CD14-positive monocyte (primary cell): ENCODE data around the gene ZEB2. TPM values are rescaled to one million over a fixed set of nuclear protein-coding genes. Genes with fewer than 3 reads are reported as not detected.
A peak's percentile ranks its signal among the peaks of the same experiment; 100 is the strongest.

Source experiments
- DNase-seq, 3 donors: peaks; one replicate each; pipeline ENCODE4 v3.0.0-alpha.2; 2011 to 2022
- H2AFZ ChIP-seq: 2 replicates; pipeline ENCODE4 v1.6.0; 2012; ENCODE audit warnings: mild to moderate bottlenecking, low read depth, low read length, inconsistent platforms; ENCODE audit not compliant: insufficient read depth, poor library complexity, severe bottlenecking
- H3K27ac ChIP-seq, 2 donors: 1 replicate in 1 of 2; 2 replicates in 1 of 2; pipeline ENCODE4 v1.5.1; 2012 to 2013; ENCODE audit warnings: low read length in 2 of 2, control low read depth in 1 of 2, inconsistent platforms in 1 of 2, low read depth in 1 of 2, mild to moderate bottlenecking in 1 of 2
- H3K27me3 ChIP-seq, 2 donors: one replicate each; pipeline versions ENCODE4 v1.6.0 to v1.6.1; 2011 to 2013; ENCODE audit warnings: low read length in 2 of 2; ENCODE audit not compliant: control insufficient read depth in 2 of 2, insufficient read depth in 2 of 2
- H3K36me3 ChIP-seq, 2 donors: replicated peaks in 1 of 2; 1 replicate in 1 of 2; 2 replicates in 1 of 2; pipeline versions ENCODE4 v1.5.1 to v1.6.1; 2012 to 2013; ENCODE audit warnings: low read length in 2 of 2, control low read depth in 1 of 2, inconsistent platforms in 1 of 2, mild to moderate bottlenecking in 1 of 2; ENCODE audit not compliant: insufficient read depth in 2 of 2, control insufficient read depth in 1 of 2
- H3K4me1 ChIP-seq, 2 donors: 1 replicate in 1 of 2; 2 replicates in 1 of 2; pipeline versions ENCODE4 v1.5.1 to v1.6.1; 2012 to 2013; ENCODE audit warnings: low read length in 2 of 2, control low read depth in 1 of 2, inconsistent platforms in 1 of 2, mild to moderate bottlenecking in 1 of 2, moderate library complexity in 1 of 2; ENCODE audit not compliant: insufficient read depth in 2 of 2, control insufficient read depth in 1 of 2
- H3K4me2 ChIP-seq: replicated peaks from 2 replicates; pipeline ENCODE3; 2012; ENCODE audit warnings: low read length, moderate library complexity, mild to moderate bottlenecking; ENCODE audit not compliant: poor library complexity, severe bottlenecking; ENCODE audit errors: extremely low read depth
- H3K4me3 ChIP-seq, 3 experiments: fragments of 200-600 bp in 1 of 3; sonication (generic) in 1 of 3; replicated peaks in 1 of 3; 1 replicate in 2 of 3; 2 replicates in 1 of 3; pipeline ENCODE4 v1.5.1; 2011 to 2013; ENCODE audit warnings: low read length in 3 of 3, mild to moderate bottlenecking in 3 of 3, control low read depth in 2 of 3, low read depth in 2 of 3, inconsistent platforms in 1 of 3, moderate library complexity in 1 of 3
- H3K79me2 ChIP-seq: 2 replicates; pipeline ENCODE4 v1.6.0; 2012; ENCODE audit warnings: mild to moderate bottlenecking, control low read depth, inconsistent platforms, low read length, moderate library complexity; ENCODE audit not compliant: insufficient read depth
- H3K9ac ChIP-seq: 2 replicates; pipeline ENCODE4 v1.6.0; 2017; ENCODE audit warnings: low read length, mild to moderate bottlenecking; ENCODE audit not compliant: insufficient read depth, poor library complexity, severe bottlenecking
- H3K9me3 ChIP-seq, 2 donors: replicated peaks in 1 of 2; 1 replicate in 1 of 2; 2 replicates in 1 of 2; pipeline versions ENCODE4 v1.5.1 to v1.6.1; 2012 to 2013; ENCODE audit warnings: low read length in 2 of 2, control low read depth in 1 of 2; ENCODE audit not compliant: control insufficient read depth in 1 of 2, insufficient read depth in 1 of 2
- H4K20me1 ChIP-seq: 2 replicates; pipeline ENCODE4 v1.6.0; 2012; ENCODE audit warnings: mild to moderate bottlenecking, low read length, control low read depth, moderate library complexity; ENCODE audit not compliant: insufficient read depth
- H3K27ac Mint-ChIP-seq, 7 donors: one replicate each; pipeline ENCODE4 v1.8.0; 2020; ENCODE audit warnings: mild to moderate bottlenecking in 7 of 7, mixed read lengths in 7 of 7, moderate library complexity in 6 of 7, inconsistent platforms in 2 of 7
- H3K27me3 Mint-ChIP-seq, 3 donors: one replicate each; pipeline ENCODE4 v1.8.0; 2021 to 2022; ENCODE audit warnings: low read depth in 3 of 3, mild to moderate bottlenecking in 3 of 3, mixed read lengths in 3 of 3, moderate library complexity in 3 of 3, inconsistent platforms in 1 of 3
- H3K36me3 Mint-ChIP-seq, 2 donors: one replicate each; pipeline ENCODE4 v1.8.0; 2020; ENCODE audit warnings: mixed read lengths in 2 of 2, inconsistent platforms in 1 of 2, mild to moderate bottlenecking in 1 of 2
- H3K4me1 Mint-ChIP-seq: one replicate; pipeline ENCODE4 v1.8.0; 2020; ENCODE audit warnings: mild to moderate bottlenecking, mixed read lengths
- H3K4me3 Mint-ChIP-seq, 2 donors: one replicate each; pipeline ENCODE4 v1.8.0; 2020; ENCODE audit warnings: mild to moderate bottlenecking in 2 of 2, mixed read lengths in 2 of 2, moderate library complexity in 1 of 2
- H3K9me3 Mint-ChIP-seq, 7 donors: one replicate each; pipeline ENCODE4 v1.8.0; 2020 to 2022; ENCODE audit warnings: mixed read lengths in 7 of 7, mild to moderate bottlenecking in 6 of 7, moderate library complexity in 6 of 7, inconsistent platforms in 2 of 7
- WGBS: methylation state at CpG from one replicate; pipeline ENCODE4 v1.1.5; 2013; ENCODE audit warnings: missing lambda C conversion rate; ENCODE audit not compliant: insufficient coverage; 5-methylcytosine and 5-hydroxymethylcytosine counted together
- intact Hi-C, 2 donors: fragments of 100-400 bp; cut with micrococcal nuclease; formaldehyde crosslinking; loops; one replicate each; pipeline versions ENCODE4 v1.15.0 to v1.15.1; 2023
- polyA plus RNA-seq, 3 donors: library from polyadenylated mRNA; depleted of rRNA in 1 of 3; unstranded in 2 of 3; stranded (reverse) in 1 of 3; fragments of 300-500 nt in 2 of 3; fragments of >200 nt in 1 of 3; fragmentation: Illumina TruSeq in 2 of 3; gene quantifications; 1 replicate in 2 of 3; 2 replicates in 1 of 3; pipeline ENCODE4 v1.2.3, GENCODE V29; 2012 to 2021
- TF ChIP-seq, protein P1 (sequence below): fragments of 200-600 bp; IDR thresholded peaks from one replicate; pipeline ENCODE4 v1.8.0; 2022; ENCODE audit warnings: antibody characterized with exemption, mild to moderate bottlenecking

ZEB2 gene
- polyA plus RNA-seq, 3 donors = 76.8 to 325 (median 93.8) TPM

GRCh38 chr2:144390424-144391020, 129.4 kb downstream of the ZEB2 start:
- TF ChIP-seq, protein P1, sequence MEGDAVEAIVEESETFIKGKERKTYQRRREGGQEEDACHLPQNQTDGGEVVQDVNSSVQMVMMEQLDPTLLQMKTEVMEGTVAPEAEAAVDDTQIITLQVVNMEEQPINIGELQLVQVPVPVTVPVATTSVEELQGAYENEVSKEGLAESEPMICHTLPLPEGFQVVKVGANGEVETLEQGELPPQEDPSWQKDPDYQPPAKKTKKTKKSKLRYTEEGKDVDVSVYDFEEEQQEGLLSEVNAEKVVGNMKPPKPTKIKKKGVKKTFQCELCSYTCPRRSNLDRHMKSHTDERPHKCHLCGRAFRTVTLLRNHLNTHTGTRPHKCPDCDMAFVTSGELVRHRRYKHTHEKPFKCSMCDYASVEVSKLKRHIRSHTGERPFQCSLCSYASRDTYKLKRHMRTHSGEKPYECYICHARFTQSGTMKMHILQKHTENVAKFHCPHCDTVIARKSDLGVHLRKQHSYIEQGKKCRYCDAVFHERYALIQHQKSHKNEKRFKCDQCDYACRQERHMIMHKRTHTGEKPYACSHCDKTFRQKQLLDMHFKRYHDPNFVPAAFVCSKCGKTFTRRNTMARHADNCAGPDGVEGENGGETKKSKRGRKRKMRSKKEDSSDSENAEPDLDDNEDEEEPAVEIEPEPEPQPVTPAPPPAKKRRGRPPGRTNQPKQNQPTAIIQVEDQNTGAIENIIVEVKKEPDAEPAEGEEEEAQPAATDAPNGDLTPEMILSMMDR = no peak
- H3K9me3 ChIP-seq = no peaks in the 10 kb centered on the region
- H3K79me2 ChIP-seq = peaks cover 77% of the 10 kb centered on the region
- WGBS = no CpG with 5 or more reads among the region's 1 CpG
- H3K9ac ChIP-seq = no peak overlapping the region
- Mint-ChIP-seq H3K9me3 (no peaks in the 10 kb centered on the region), H3K4me1 (peaks cover 15% of the 10 kb centered on the region), H3K4me3 (no peak overlapping the region), H3K36me3 (peaks cover 31 to 33% of the 10 kb centered on the region in 2 donors), H3K27me3 (no peaks in the 10 kb centered on the region), H3K27ac (no peak overlapping the region)
- no peak for DNase-seq
- no peak overlapping the region for H2AFZ ChIP-seq
- H3K4me2 ChIP-seq = no peak overlapping the region
- no peaks in the 10 kb centered on the region for H3K27me3 ChIP-seq
- peaks cover 11 to 22% of the 10 kb centered on the region in 2 donors for H3K4me1 ChIP-seq
- peak overlapping the region in 1 of 2 donors; percentile 44 for H3K27ac ChIP-seq
- H3K4me3 ChIP-seq = no peak overlapping the region
- peaks cover 100% of the 10 kb centered on the region for H4K20me1 ChIP-seq
- H3K36me3 ChIP-seq = peaks cover 97 to 99% of the 10 kb centered on the region in 2 donors
- intact Hi-C loops = no loop called here

- Histone ChIP-seq H3K79me2 (peaks cover 71% of the 10 kb centered on the region), H3K27ac (peak overlapping the region in 1 of 2 donors; percentile 34), H3K4me3 (no peak overlapping the region), H3K4me1 (peaks cover 13 to 28% of the 10 kb centered on the region in 2 donors), H3K36me3 (peaks cover 97 to 99% of the 10 kb centered on the region in 2 donors), H3K9me3 (no peaks in the 10 kb centered on the region), H2AFZ (no peak overlapping the region), H3K27me3 (no peaks in the 10 kb centered on the region), H3K4me2 (no peak overlapping the region), H4K20me1 (peaks cover 100% of the 10 kb centered on the region), H3K9ac (no peak overlapping the region)
- TF ChIP-seq, protein P1 = no peak
- peaks cover 21% of the 10 kb centered on the region for H3K4me1 Mint-ChIP-seq
- H3K27ac Mint-ChIP-seq = no peak overlapping the region
- no peak overlapping the region for H3K4me3 Mint-ChIP-seq
- WGBS = 98% methylated on average over 5 of the region's 9 CpGs
- intact Hi-C loops = no loop called here
- H3K36me3 Mint-ChIP-seq = peaks cover 30 to 33% of the 10 kb centered on the region in 2 donors
- no peak for DNase-seq
- no peaks in the 10 kb centered on the region for H3K9me3 Mint-ChIP-seq
- H3K27me3 Mint-ChIP-seq = no peaks in the 10 kb centered on the region
Observed at GRCh38 chr2:144389930-144390311, 130.0 kb downstream of the ZEB2 start.
